Liver (tissue), 9 donors: Measurements from ENCODE around the gene TMEM35B. TPM values are rescaled to one million over a fixed set of nuclear protein-coding genes. Genes with fewer than 3 reads are reported as not detected.

Experiments
- DNase-seq: peaks from one replicate; pipeline ENCODE4 v3.0.0-alpha.2; 2017; ENCODE audit warnings: low spot score
- H3K27ac ChIP-seq, 2 donors: one replicate each; pipeline ENCODE4 v1.7.0; 2013; ENCODE audit warnings: inconsistent platforms in 2 of 2, low read length in 2 of 2, control low read depth in 1 of 2, low read depth in 1 of 2, mild to moderate bottlenecking in 1 of 2
- H3K27me3 ChIP-seq, 4 donors: one replicate each; pipeline versions ENCODE4 v1.6.1 to v1.7.0; 2013; ENCODE audit warnings: low read length in 3 of 4, inconsistent platforms in 1 of 4, mild to moderate bottlenecking in 1 of 4, moderate library complexity in 1 of 4; ENCODE audit not compliant: control insufficient read depth in 4 of 4, insufficient read depth in 4 of 4
- H3K36me3 ChIP-seq, 4 donors: one replicate each; pipeline versions ENCODE4 v1.6.1 to v1.7.0; 2013; ENCODE audit warnings: low read length in 3 of 4, mild to moderate bottlenecking in 3 of 4, low read depth in 1 of 4, moderate library complexity in 1 of 4; ENCODE audit not compliant: control insufficient read depth in 4 of 4, insufficient read depth in 3 of 4
- H3K4me1 ChIP-seq, 4 donors: one replicate each; pipeline versions ENCODE4 v1.6.1 to v1.7.0; 2013; ENCODE audit warnings: low read length in 3 of 4, mild to moderate bottlenecking in 3 of 4, moderate library complexity in 1 of 4; ENCODE audit not compliant: control insufficient read depth in 4 of 4, insufficient read depth in 4 of 4
- H3K4me3 ChIP-seq, 3 donors: one replicate each; pipeline versions ENCODE4 v1.6.1 to v1.7.0; 2013; ENCODE audit warnings: low read length in 3 of 3, control low read depth in 1 of 3, low read depth in 1 of 3, mild to moderate bottlenecking in 1 of 3
- H3K9ac ChIP-seq, 2 donors: one replicate each; pipeline ENCODE4 v1.7.0; 2013; ENCODE audit warnings: low read length in 2 of 2, mild to moderate bottlenecking in 2 of 2, moderate library complexity in 2 of 2, control low read depth in 1 of 2, low read depth in 1 of 2
- H3K9me3 ChIP-seq, 4 donors: one replicate each; pipeline versions ENCODE4 v1.6.1 to v1.7.0; 2013; ENCODE audit warnings: low read length in 3 of 4; ENCODE audit not compliant: control insufficient read depth in 4 of 4
- EGR1 ChIP-seq, 2 donors: IDR thresholded peaks; 2 replicates each; pipeline ENCODE4 v1.6.1; 2016 to 2018; ENCODE audit warnings: antibody characterized with exemption in 2 of 2, low read depth in 2 of 2
- FOXA1 ChIP-seq: IDR thresholded peaks from 2 replicates; pipeline ENCODE4 v1.6.1; 2016; ENCODE audit warnings: antibody characterized with exemption
- FOXA2 ChIP-seq: IDR thresholded peaks from 2 replicates; pipeline ENCODE4 v1.6.1; 2016; ENCODE audit warnings: antibody characterized with exemption
- GABPA ChIP-seq, 2 donors: IDR thresholded peaks in 1 of 2; conservative IDR thresholded peaks in 1 of 2; 2 replicates each; pipeline ENCODE4 v1.6.1; 2016; ENCODE audit warnings: antibody characterized with exemption in 2 of 2, mild to moderate bottlenecking in 1 of 2, moderate library complexity in 1 of 2
- HNF4A ChIP-seq, 2 donors: conservative IDR thresholded peaks; 2 replicates each; pipeline ENCODE4 v1.6.1; 2016; ENCODE audit warnings: antibody characterized with exemption in 2 of 2, mild to moderate bottlenecking in 2 of 2
- HNF4G ChIP-seq: IDR thresholded peaks from 2 replicates; pipeline ENCODE4 v1.6.1; 2016; ENCODE audit warnings: antibody characterized with exemption
- JUND ChIP-seq, 2 donors: IDR thresholded peaks; 2 replicates each; pipeline ENCODE4 v1.6.1; 2016; ENCODE audit warnings: antibody characterized with exemption in 2 of 2
- NR2F2 ChIP-seq: IDR thresholded peaks from 2 replicates; pipeline ENCODE4 v1.6.1; 2016; ENCODE audit warnings: antibody characterized with exemption
- RAD21 ChIP-seq, 2 donors: IDR thresholded peaks; 2 replicates each; pipeline ENCODE4 v1.6.1; 2016; ENCODE audit warnings: antibody characterized with exemption in 2 of 2, mild to moderate bottlenecking in 2 of 2
- RXRA ChIP-seq, 2 donors: IDR thresholded peaks; 2 replicates each; pipeline ENCODE4 v1.6.1; 2017 to 2018; ENCODE audit warnings: antibody characterized with exemption in 2 of 2, mild to moderate bottlenecking in 1 of 2
- SP1 ChIP-seq: IDR thresholded peaks from 2 replicates; pipeline ENCODE4 v1.6.1; 2018; ENCODE audit warnings: antibody characterized with exemption, mild to moderate bottlenecking
- TAF1 ChIP-seq: conservative IDR thresholded peaks from 2 replicates; pipeline ENCODE4 v1.6.1; 2016; ENCODE audit warnings: antibody characterized with exemption, mild to moderate bottlenecking
- YY1 ChIP-seq: IDR thresholded peaks from 2 replicates; pipeline ENCODE4 v1.6.1; 2016; ENCODE audit warnings: antibody characterized with exemption, mild to moderate bottlenecking
- WGBS: extraction: QIAGEN DNeasy Blood & Tissue Kit; methylation state at CpG from one replicate; pipeline ENCODE4 v1.1.7; 2013; 5-methylcytosine and 5-hydroxymethylcytosine counted together
- polyA plus RNA-seq, 2 donors: library from polyadenylated mRNA; stranded (reverse) in 1 of 2; unstranded in 1 of 2; fragments of 200-250 nt in 1 of 2; fragments of >200 nt in 1 of 2; fragmentation: Nextera tagmentation in 1 of 2; extraction: Ambion mirVana in 1 of 2; gene quantifications; one replicate each; pipeline versions ENCODE4 v1.2.1 to v1.2.3, GENCODE V29; 2013 to 2015
- total RNA-seq, 2 donors: library from RNA; depleted of rRNA; stranded (reverse); fragments of >200 nt; gene quantifications; one replicate each; pipeline ENCODE4 v1.2.3, GENCODE V29; 2014
- TF ChIP-seq, protein P1 (sequence below): fragments of 150-350 bp; IDR thresholded peaks from 2 replicates; pipeline ENCODE4 v1.5.1; 2017; ENCODE audit warnings: improper control_type of control experiment, low read depth, low read length; ENCODE audit not compliant: missing input control
- TF ChIP-seq, protein P2 (sequence below): IDR thresholded peaks from 2 replicates; pipeline ENCODE4 v1.6.1; 2016; ENCODE audit warnings: antibody characterized with exemption
- TF ChIP-seq, protein P3 (sequence below): IDR thresholded peaks from 2 replicates; pipeline ENCODE4 v1.6.1; 2016; ENCODE audit warnings: antibody characterized with exemption
- TF ChIP-seq, protein P4 (sequence below): IDR thresholded peaks from 2 replicates; pipeline ENCODE4 v1.6.1; 2016; ENCODE audit warnings: antibody characterized with exemption
- TF ChIP-seq, protein P5 (sequence below): IDR thresholded peaks from 2 replicates; pipeline ENCODE4 v1.6.1; 2016; ENCODE audit warnings: antibody characterized with exemption, mild to moderate bottlenecking
- donor health status: healthy.
- donor health status: healthy.
- donor health status: healthy.
- donor health status: healthy.
- donor health status: healthy.

Gene TMEM35B
- total and polyA plus RNA-seq, 4 donors = 13.4 to 31.7 (median 20.3) TPM

DNA sequence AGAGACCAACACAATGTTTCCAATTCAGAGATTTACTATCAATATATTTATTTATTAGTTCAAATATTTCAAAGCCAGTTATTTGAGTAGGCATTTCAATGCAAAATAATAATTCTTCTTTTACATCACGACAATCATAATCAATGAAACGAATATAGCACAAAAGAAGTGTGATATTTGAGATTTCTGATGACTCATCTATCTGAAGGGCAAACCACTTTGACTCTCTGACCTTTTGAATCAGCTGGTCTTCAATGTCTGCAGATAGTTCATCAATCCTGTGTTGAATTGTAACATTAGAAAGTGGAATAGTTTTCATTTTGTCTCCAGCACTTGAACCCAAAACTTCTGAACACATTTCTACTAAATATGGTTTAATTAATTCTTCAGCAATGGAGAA, 3.0 kb upstream of the TMEM35B start:
- peaks cover 6 to 11% (median 7%) of the 10 kb centered on the region in 4 donors for H3K4me1 ChIP-seq
- H3K27me3 ChIP-seq = no peaks in the 10 kb centered on the region
- H3K36me3 ChIP-seq = peaks cover 0 to 8% (median 0%) of the 10 kb centered on the region in 4 donors
- TF ChIP-seq, protein P1, sequence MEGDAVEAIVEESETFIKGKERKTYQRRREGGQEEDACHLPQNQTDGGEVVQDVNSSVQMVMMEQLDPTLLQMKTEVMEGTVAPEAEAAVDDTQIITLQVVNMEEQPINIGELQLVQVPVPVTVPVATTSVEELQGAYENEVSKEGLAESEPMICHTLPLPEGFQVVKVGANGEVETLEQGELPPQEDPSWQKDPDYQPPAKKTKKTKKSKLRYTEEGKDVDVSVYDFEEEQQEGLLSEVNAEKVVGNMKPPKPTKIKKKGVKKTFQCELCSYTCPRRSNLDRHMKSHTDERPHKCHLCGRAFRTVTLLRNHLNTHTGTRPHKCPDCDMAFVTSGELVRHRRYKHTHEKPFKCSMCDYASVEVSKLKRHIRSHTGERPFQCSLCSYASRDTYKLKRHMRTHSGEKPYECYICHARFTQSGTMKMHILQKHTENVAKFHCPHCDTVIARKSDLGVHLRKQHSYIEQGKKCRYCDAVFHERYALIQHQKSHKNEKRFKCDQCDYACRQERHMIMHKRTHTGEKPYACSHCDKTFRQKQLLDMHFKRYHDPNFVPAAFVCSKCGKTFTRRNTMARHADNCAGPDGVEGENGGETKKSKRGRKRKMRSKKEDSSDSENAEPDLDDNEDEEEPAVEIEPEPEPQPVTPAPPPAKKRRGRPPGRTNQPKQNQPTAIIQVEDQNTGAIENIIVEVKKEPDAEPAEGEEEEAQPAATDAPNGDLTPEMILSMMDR = no peak
- TF ChIP-seq EGR1 (IDR thresholded peaks at IDR 0.05; ENCODE audit: low read depth in 2 of 2) (no peak), SP1 (no peak), HNF4G (no peak), TAF1 (no peak), NR2F2 (no peak), GABPA (IDR thresholded peaks at IDR 0.05 in 1 of 2, conservative IDR thresholded peaks at IDR 0.05 in 1 of 2) (no peak)
- TF ChIP-seq, protein P2, sequence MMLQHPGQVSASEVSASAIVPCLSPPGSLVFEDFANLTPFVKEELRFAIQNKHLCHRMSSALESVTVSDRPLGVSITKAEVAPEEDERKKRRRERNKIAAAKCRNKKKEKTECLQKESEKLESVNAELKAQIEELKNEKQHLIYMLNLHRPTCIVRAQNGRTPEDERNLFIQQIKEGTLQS = no peak
- TF ChIP-seq, protein P3, sequence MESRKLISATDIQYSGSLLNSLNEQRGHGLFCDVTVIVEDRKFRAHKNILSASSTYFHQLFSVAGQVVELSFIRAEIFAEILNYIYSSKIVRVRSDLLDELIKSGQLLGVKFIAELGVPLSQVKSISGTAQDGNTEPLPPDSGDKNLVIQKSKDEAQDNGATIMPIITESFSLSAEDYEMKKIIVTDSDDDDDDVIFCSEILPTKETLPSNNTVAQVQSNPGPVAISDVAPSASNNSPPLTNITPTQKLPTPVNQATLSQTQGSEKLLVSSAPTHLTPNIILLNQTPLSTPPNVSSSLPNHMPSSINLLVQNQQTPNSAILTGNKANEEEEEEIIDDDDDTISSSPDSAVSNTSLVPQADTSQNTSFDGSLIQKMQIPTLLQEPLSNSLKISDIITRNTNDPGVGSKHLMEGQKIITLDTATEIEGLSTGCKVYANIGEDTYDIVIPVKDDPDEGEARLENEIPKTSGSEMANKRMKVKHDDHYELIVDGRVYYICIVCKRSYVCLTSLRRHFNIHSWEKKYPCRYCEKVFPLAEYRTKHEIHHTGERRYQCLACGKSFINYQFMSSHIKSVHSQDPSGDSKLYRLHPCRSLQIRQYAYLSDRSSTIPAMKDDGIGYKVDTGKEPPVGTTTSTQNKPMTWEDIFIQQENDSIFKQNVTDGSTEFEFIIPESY = no peak
- TF ChIP-seq, protein P4, sequence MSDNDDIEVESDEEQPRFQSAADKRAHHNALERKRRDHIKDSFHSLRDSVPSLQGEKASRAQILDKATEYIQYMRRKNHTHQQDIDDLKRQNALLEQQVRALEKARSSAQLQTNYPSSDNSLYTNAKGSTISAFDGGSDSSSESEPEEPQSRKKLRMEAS = no peak
- no peak for DNase-seq
- H3K27ac ChIP-seq = no peak overlapping the region
- WGBS = 83% methylated on average over 2 of the region's 2 CpGs
- H3K4me3 ChIP-seq = no peak overlapping the region
- H3K9me3 ChIP-seq = no peaks in the 10 kb centered on the region
- no peak overlapping the region for H3K9ac ChIP-seq

DNA sequence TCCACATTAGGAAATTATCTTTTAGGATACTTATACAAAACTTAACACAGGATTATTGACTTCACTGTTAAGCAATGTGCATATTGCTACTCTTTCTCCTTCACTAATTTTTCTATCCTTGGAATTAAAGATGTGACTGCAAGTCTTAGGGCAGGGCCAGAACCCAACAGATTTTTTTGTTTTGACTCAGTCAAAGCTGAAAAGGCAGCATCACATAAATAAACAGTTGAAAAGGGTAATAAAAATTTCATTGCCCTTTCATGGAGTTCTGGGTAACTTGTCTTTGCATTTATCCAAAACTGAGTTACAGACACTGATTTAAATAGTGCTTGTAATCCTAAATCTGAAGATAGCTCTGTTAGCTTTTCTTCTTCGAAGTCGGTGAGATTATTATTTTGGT, 1.9 kb upstream of the TMEM35B start:
- Histone ChIP-seq H3K4me3 (no peak overlapping the region), H3K9me3 (no peaks in the 10 kb centered on the region), H3K27me3 (no peaks in the 10 kb centered on the region), H3K27ac (no peak overlapping the region), H3K4me1 (peaks cover 6 to 11% (median 7%) of the 10 kb centered on the region in 4 donors), H3K36me3 (peaks cover 0 to 5% (median 0%) of the 10 kb centered on the region in 4 donors), H3K9ac (no peak overlapping the region)
- 96% methylated on average over 2 of the region's 2 CpGs for WGBS
- no peak for TF ChIP-seq HNF4G
- no peak for TF ChIP-seq JUND (IDR thresholded peaks at IDR 0.05)
- TF ChIP-seq FOXA1 = no peak
- TF ChIP-seq YY1 = no peak
- TF ChIP-seq, protein P5, sequence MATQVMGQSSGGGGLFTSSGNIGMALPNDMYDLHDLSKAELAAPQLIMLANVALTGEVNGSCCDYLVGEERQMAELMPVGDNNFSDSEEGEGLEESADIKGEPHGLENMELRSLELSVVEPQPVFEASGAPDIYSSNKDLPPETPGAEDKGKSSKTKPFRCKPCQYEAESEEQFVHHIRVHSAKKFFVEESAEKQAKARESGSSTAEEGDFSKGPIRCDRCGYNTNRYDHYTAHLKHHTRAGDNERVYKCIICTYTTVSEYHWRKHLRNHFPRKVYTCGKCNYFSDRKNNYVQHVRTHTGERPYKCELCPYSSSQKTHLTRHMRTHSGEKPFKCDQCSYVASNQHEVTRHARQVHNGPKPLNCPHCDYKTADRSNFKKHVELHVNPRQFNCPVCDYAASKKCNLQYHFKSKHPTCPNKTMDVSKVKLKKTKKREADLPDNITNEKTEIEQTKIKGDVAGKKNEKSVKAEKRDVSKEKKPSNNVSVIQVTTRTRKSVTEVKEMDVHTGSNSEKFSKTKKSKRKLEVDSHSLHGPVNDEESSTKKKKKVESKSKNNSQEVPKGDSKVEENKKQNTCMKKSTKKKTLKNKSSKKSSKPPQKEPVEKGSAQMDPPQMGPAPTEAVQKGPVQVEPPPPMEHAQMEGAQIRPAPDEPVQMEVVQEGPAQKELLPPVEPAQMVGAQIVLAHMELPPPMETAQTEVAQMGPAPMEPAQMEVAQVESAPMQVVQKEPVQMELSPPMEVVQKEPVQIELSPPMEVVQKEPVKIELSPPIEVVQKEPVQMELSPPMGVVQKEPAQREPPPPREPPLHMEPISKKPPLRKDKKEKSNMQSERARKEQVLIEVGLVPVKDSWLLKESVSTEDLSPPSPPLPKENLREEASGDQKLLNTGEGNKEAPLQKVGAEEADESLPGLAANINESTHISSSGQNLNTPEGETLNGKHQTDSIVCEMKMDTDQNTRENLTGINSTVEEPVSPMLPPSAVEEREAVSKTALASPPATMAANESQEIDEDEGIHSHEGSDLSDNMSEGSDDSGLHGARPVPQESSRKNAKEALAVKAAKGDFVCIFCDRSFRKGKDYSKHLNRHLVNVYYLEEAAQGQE = no peak
- no peak for TF ChIP-seq HNF4A (conservative IDR thresholded peaks at IDR 0.05)
- TF ChIP-seq, protein P2 = no peak
- TF ChIP-seq GABPA (IDR thresholded peaks at IDR 0.05 in 1 of 2, conservative IDR thresholded peaks at IDR 0.05 in 1 of 2) = no peak
- TF ChIP-seq TAF1 = no peak
- TF ChIP-seq FOXA2 = no peak
- no peak for TF ChIP-seq SP1
- no peak for TF ChIP-seq EGR1 (IDR thresholded peaks at IDR 0.05; ENCODE audit: low read depth in 2 of 2)
- TF ChIP-seq, protein P3 = no peak
- TF ChIP-seq, protein P1 = no peak
- TF ChIP-seq, protein P4 = no peak
- no peak for TF ChIP-seq NR2F2
- no peak for TF ChIP-seq RXRA (IDR thresholded peaks at IDR 0.05)
- TF ChIP-seq RAD21 (IDR thresholded peaks at IDR 0.05) = no peak
- no peak for DNase-seq
